Hepatocyte (in vitro differentiated cells): ENCODE results near the gene MXD4.

Experiments
- EZH2 ChIP-seq: fragments of 200-600 bp; sonication (generic); IDR thresholded peaks from 2 replicates; pipeline ENCODE4 v1.6.1; 2016; ENCODE audit warnings: antibody characterized with exemption, mild to moderate bottlenecking, borderline replicate concordance
- EZH2phosphoT487 ChIP-seq: fragments of 200-600 bp; sonication (generic); IDR thresholded peaks from one replicate; pipeline ENCODE4 v1.6.1; 2018; ENCODE audit warnings: antibody characterized with exemption, mild to moderate bottlenecking, low read depth, moderate library complexity; ENCODE audit not compliant: unreplicated experiment, severe bottlenecking
- TF ChIP-seq, protein P1 (sequence below): fragments of 200-600 bp; sonication (generic); IDR thresholded peaks from 2 replicates; pipeline ENCODE4 v1.5.1; 2016; ENCODE audit warnings: antibody characterized with exemption, mild to moderate bottlenecking; ENCODE audit not compliant: poor library complexity

DNA sequence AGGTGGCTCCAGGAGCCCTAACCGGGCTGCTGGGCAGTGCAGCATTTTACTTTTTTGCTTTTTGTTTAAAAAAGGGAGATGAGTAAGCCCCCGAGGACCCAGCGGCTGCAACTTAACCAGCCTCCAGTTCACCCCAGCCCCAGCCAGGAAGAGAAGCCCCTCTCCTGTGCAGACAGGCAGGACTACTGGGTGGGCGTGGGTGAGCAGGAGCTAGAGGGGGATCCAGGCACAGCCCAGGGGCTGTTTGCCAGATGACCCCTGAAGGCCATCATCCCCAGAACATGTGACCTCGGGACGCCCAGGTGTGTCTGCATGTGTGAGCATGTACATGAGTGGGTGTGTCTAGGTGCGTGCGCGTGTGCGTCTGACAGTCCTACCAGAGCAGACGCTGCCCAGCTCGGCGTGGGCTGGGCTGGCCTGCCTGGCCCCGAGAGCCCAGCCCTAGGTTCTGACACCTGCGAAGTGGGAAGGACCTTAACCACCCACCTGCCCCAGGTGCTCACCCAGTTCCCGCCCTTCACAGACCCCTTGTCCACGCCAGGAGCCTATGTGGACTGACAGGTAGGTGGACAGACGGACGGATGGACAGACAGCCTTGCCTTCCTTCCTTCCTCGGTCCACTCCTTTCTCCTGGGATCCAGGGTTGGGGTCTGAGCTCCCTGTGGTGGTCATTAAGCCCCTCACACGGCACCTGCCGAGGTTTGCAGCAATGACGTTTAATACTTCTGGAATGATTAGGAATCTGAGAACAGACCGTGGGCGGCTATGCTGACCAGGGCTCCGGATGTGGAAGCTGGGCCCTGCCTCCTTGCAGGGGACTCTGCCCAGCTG, 12.2 kb downstream of the MXD4 start:
- TF ChIP-seq, protein P1, sequence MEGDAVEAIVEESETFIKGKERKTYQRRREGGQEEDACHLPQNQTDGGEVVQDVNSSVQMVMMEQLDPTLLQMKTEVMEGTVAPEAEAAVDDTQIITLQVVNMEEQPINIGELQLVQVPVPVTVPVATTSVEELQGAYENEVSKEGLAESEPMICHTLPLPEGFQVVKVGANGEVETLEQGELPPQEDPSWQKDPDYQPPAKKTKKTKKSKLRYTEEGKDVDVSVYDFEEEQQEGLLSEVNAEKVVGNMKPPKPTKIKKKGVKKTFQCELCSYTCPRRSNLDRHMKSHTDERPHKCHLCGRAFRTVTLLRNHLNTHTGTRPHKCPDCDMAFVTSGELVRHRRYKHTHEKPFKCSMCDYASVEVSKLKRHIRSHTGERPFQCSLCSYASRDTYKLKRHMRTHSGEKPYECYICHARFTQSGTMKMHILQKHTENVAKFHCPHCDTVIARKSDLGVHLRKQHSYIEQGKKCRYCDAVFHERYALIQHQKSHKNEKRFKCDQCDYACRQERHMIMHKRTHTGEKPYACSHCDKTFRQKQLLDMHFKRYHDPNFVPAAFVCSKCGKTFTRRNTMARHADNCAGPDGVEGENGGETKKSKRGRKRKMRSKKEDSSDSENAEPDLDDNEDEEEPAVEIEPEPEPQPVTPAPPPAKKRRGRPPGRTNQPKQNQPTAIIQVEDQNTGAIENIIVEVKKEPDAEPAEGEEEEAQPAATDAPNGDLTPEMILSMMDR, result no peak
- TF ChIP-seq EZH2phosphoT487 (no peak), EZH2 (no peak)
